NT2/D1 (cell line): ENCODE results near the gene EPC1.
"Not testable (repeated sequence)": the region's sequence is repeated elsewhere in the genome, so short reads cannot be mapped to it uniquely, and the experiment has no call there.

Source experiments
- SUZ12 ChIP-seq: IDR thresholded peaks from 2 replicates; pipeline ENCODE4 v1.6.1; 2011; ENCODE audit not compliant: insufficient read length, insufficient read depth; ENCODE audit errors: extremely low read depth
- YY1 ChIP-seq: IDR thresholded peaks from 2 replicates; pipeline ENCODE4 v1.6.1; 2011; ENCODE audit not compliant: insufficient read length, insufficient read depth
- ZNF274 ChIP-seq: IDR thresholded peaks from 2 replicates; pipeline ENCODE4 v1.6.1; 2011; ENCODE audit warnings: mild to moderate bottlenecking, low read depth, low read length

GRCh38 chr10:32233375-32233774 is 113.6 kb downstream of the EPC1 start:
- TF ChIP-seq ZNF274, YY1, SUZ12: not testable (repeated sequence)
